Loucy (cell line): ENCODE results near the gene NTN1.

Experiments
- H2AFZ ChIP-seq: fragments of 200-600 bp; sonication (generic); 2 replicates; pipeline ENCODE4 v1.6.0; 2016; ENCODE audit warnings: antibody characterized with exemption, mild to moderate bottlenecking, low read length, moderate library complexity
- H3F3A ChIP-seq: fragments of 200-600 bp; 2 replicates; pipeline ENCODE4 v1.6.0; 2016; ENCODE audit warnings: antibody characterized with exemption, low read depth, mild to moderate bottlenecking
- H3K27me3 ChIP-seq: fragments of 200-600 bp; sonication (generic); 2 replicates; pipeline ENCODE4 v1.6.1; 2014; ENCODE audit warnings: low read length, mild to moderate bottlenecking; ENCODE audit not compliant: insufficient read depth, poor library complexity, severe bottlenecking
- H3K36me3 ChIP-seq: fragments of 200-600 bp; sonication (generic); 2 replicates; pipeline ENCODE4 v1.6.1; 2016; ENCODE audit warnings: low read length; ENCODE audit not compliant: insufficient read depth
- H3K4me1 ChIP-seq: fragments of 200-600 bp; sonication (generic); 2 replicates; pipeline ENCODE4 v1.5.1; 2014; ENCODE audit warnings: low read length, mild to moderate bottlenecking; ENCODE audit not compliant: insufficient read depth, poor library complexity, severe bottlenecking
- H3K4me2 ChIP-seq: fragments of 200-600 bp; sonication (generic); 2 replicates; pipeline ENCODE4 v1.6.0; 2014; ENCODE audit warnings: antibody characterized with exemption, low read length, low read depth, mild to moderate bottlenecking; ENCODE audit not compliant: poor library complexity, severe bottlenecking
- H3K4me3 ChIP-seq: fragments of 200-600 bp; sonication (generic); 2 replicates; pipeline ENCODE4 v1.5.1; 2014; ENCODE audit warnings: low read length, mild to moderate bottlenecking, mixed read lengths; ENCODE audit not compliant: poor library complexity, severe bottlenecking
- H3K79me2 ChIP-seq: fragments of 200-600 bp; sonication (generic); 2 replicates; pipeline ENCODE4 v1.6.1; 2014; ENCODE audit warnings: low read length; ENCODE audit not compliant: insufficient read depth
- H3K9ac ChIP-seq: fragments of 200-600 bp; sonication (generic); 2 replicates; pipeline ENCODE4 v1.6.0; 2014; ENCODE audit warnings: mild to moderate bottlenecking, low read depth, low read length, moderate library complexity; ENCODE audit not compliant: poor library complexity, severe bottlenecking
- H3K9me2 ChIP-seq: fragments of 200-600 bp; sonication (generic); replicated peaks from 2 replicates; pipeline ENCODE4 v1.6.1; 2016; ENCODE audit warnings: low read depth, low read length, mixed read lengths
- H3K9me3 ChIP-seq: fragments of 200-600 bp; sonication (generic); 2 replicates; pipeline ENCODE4 v1.6.1; 2014; ENCODE audit warnings: mild to moderate bottlenecking, antibody characterized with exemption, low read length, low read depth; ENCODE audit not compliant: insufficient read depth
- H4K20me1 ChIP-seq: fragments of 200-600 bp; sonication (generic); 2 replicates; pipeline ENCODE4 v1.6.0; 2014; ENCODE audit warnings: antibody characterized with exemption, low read length, mild to moderate bottlenecking; ENCODE audit not compliant: insufficient read depth, poor library complexity, severe bottlenecking
- EZH2phosphoT487 ChIP-seq: fragments of 200-600 bp; IDR thresholded peaks from 2 replicates; pipeline ENCODE4 v1.6.1; 2018; ENCODE audit warnings: antibody characterized with exemption, mild to moderate bottlenecking, moderate library complexity, borderline replicate concordance
- TF ChIP-seq, protein P1 (sequence below): fragments of 200-600 bp; sonication (generic); conservative IDR thresholded peaks from 2 replicates; pipeline ENCODE4 v1.5.1; 2014; ENCODE audit warnings: mild to moderate bottlenecking, antibody characterized with exemption, low read length

The NTN1 gene

DNA sequence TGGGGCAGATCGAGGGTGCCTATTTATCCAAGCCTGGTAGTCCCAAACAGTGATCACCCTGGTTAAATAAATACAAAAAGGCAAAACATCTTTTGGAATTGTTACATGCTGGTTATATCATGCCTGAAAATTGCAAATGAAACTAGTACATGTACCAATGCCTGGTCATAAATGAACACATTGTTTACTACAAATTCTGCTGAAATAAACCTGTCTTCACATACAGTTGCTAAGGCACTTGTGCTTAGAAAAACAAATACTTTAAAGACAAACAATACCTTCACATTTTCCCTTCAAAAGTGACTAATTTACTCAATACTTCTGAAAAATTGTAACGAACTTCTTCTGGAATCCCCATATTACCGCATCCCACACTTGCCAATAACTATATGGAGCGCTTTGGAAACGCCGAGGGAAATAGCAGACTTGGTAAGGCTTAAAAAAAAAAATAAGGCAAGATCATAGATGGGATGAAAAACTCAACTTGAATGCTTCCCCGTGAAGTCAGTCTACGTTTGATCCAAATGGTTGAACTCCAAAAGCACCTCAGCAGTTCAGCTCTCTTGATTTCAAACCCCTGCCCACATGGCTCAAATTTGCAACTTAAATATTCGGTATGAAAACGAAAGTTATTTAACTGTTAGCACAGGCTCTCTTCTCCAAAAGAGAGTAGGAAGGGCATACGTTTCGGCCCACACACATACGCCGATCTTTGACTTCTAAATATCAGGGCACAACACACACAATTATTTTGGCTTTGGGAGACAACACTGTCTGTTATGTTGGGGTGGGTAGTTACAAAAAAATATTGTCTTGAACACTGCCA, 264.5 kb downstream of the NTN1 start:
- Histone ChIP-seq H2AFZ (no peak overlapping the region), H3F3A (no peaks in the 10 kb centered on the region), H4K20me1 (no peaks in the 10 kb centered on the region), H3K9me3 (no peaks in the 10 kb centered on the region), H3K36me3 (no peaks in the 10 kb centered on the region), H3K9ac (no peak overlapping the region), H3K27me3 (no peaks in the 10 kb centered on the region), H3K4me3 (no peak overlapping the region), H3K79me2 (no peaks in the 10 kb centered on the region), H3K9me2 (no peaks in the 10 kb centered on the region), H3K4me2 (no peak overlapping the region), H3K4me1 (no peaks in the 10 kb centered on the region)
- TF ChIP-seq, protein P1, sequence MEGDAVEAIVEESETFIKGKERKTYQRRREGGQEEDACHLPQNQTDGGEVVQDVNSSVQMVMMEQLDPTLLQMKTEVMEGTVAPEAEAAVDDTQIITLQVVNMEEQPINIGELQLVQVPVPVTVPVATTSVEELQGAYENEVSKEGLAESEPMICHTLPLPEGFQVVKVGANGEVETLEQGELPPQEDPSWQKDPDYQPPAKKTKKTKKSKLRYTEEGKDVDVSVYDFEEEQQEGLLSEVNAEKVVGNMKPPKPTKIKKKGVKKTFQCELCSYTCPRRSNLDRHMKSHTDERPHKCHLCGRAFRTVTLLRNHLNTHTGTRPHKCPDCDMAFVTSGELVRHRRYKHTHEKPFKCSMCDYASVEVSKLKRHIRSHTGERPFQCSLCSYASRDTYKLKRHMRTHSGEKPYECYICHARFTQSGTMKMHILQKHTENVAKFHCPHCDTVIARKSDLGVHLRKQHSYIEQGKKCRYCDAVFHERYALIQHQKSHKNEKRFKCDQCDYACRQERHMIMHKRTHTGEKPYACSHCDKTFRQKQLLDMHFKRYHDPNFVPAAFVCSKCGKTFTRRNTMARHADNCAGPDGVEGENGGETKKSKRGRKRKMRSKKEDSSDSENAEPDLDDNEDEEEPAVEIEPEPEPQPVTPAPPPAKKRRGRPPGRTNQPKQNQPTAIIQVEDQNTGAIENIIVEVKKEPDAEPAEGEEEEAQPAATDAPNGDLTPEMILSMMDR, result no peak
- no peak for TF ChIP-seq EZH2phosphoT487

DNA sequence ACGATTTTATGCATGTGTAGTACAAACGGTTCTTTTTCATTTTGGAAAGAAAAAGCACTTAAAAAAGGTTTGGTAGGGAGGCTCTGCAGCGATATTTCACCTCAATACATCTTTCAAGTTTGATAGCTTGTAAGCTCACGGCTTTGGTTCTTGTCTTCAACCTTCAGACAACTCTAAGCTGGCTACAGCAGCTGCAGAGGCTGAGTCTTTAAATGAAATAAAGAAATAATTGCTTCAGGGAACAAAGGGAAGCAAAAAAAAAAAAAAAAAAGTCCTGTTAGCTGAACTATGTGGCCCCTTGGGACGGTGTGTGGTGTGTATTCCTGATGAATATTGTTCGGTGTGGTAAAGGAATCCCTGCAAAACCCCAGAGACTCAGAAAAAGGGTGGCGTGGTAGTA, 265.1 kb downstream of the NTN1 start:
- Histone ChIP-seq H2AFZ (no peak overlapping the region), H4K20me1 (no peaks in the 10 kb centered on the region)

DNA sequence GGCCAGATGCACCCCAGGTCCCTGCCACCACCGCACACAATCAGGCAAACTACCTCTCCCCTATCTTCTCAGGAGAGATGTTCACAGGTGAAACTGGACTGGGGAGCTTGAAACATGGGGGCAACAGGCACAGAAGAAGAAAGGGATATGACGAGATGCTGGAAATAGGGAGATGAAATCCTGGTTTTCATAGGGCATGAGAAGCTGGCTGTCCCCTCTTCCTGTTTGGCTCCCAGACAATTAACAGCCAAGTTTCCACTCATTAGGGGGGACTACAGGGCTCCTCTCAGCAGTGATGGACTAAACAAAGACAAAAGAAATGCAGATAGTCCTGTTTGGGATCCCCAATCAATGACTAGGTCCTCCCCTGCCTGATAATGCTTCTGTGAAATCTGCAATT, 266.0 kb downstream of the NTN1 start:
- no peaks in the 10 kb centered on the region for H3F3A ChIP-seq
- H4K20me1 ChIP-seq, result no peaks in the 10 kb centered on the region
- H3K4me3 ChIP-seq, result no peak overlapping the region
- H3K79me2 ChIP-seq, result no peaks in the 10 kb centered on the region
- H3K9ac ChIP-seq, result no peak overlapping the region
- no peaks in the 10 kb centered on the region for H3K27me3 ChIP-seq
- no peaks in the 10 kb centered on the region for H3K9me2 ChIP-seq
- no peaks in the 10 kb centered on the region for H3K36me3 ChIP-seq
- TF ChIP-seq, protein P1, result no peak
- TF ChIP-seq EZH2phosphoT487, result no peak
- H3K4me2 ChIP-seq, result no peak overlapping the region
- H3K4me1 ChIP-seq, result no peaks in the 10 kb centered on the region
- H3K9me3 ChIP-seq, result no peaks in the 10 kb centered on the region
- no peak overlapping the region for H2AFZ ChIP-seq

More for the DNA sequence above, 265.1 kb downstream of the NTN1 start:
- H3F3A ChIP-seq, result no peaks in the 10 kb centered on the region
- no peaks in the 10 kb centered on the region for H3K36me3 ChIP-seq
- no peak overlapping the region for H3K9ac ChIP-seq
- no peak for TF ChIP-seq EZH2phosphoT487
- TF ChIP-seq, protein P1, result no peak
- H3K79me2 ChIP-seq, result no peaks in the 10 kb centered on the region
- H3K4me2 ChIP-seq, result no peak overlapping the region
- no peaks in the 10 kb centered on the region for H3K9me2 ChIP-seq
- H3K9me3 ChIP-seq, result no peaks in the 10 kb centered on the region
- H3K4me3 ChIP-seq, result no peak overlapping the region
- H3K4me1 ChIP-seq, result no peaks in the 10 kb centered on the region
- H3K27me3 ChIP-seq, result no peaks in the 10 kb centered on the region
